ENCODE measurements around the gene SRRM2.
"Not testable (repeated sequence)": the region's sequence is repeated elsewhere in the genome, so short reads cannot be mapped to it uniquely, and the experiment has no call there.

SRRM2 gene

DNA sequence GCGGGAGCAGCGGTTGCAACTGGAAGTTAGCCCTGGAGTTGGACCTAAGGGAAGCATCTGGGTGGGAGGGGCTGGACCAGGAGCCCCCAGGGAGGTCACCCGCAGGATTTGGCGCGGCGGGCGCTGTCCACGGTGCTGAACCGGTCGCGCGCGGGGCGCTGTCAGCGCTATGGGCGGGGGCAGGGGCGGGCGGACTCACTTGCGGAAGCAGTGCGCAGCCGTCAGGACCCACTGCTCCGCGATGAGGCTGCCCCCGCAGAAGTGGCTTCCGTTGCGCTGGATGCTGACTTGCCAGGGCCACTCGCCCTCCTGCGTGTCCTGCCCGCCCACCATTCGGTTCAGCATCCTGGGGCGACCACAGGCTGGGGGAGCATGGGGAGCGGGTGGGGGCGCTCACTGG lies 36.9 kb upstream of the SRRM2 start:
- ATAC-seq: peak; percentile 75 to 81

GRCh38 chr16:2715966-2716885 lies 36.2 kb upstream of the SRRM2 start:
- no peak for ATAC-seq

DNA sequence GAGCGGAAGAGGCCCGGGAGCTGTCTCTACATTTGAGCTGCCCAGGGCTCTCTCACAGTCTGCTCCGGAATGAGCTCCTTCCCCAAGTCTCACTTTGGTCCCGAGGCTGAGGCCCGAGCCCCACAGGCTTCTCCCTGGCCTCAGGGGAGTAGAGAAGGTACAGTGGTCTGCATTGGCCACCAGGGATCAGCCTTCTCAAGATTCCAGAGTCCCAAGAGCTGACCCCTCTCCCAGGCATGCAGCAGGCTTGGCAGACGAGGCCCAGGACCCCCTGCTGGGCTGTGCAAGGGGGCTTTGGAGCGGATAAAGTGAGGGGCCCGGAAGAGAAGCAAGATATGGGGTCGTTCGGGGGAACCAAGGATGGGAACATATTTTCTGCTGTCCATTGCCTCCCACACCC lies 35.5 kb upstream of the SRRM2 start:
- no peak for ATAC-seq

GRCh38 chr16:2717383-2718263 lies 34.8 kb upstream of the SRRM2 start:
- no peak for ATAC-seq

DNA sequence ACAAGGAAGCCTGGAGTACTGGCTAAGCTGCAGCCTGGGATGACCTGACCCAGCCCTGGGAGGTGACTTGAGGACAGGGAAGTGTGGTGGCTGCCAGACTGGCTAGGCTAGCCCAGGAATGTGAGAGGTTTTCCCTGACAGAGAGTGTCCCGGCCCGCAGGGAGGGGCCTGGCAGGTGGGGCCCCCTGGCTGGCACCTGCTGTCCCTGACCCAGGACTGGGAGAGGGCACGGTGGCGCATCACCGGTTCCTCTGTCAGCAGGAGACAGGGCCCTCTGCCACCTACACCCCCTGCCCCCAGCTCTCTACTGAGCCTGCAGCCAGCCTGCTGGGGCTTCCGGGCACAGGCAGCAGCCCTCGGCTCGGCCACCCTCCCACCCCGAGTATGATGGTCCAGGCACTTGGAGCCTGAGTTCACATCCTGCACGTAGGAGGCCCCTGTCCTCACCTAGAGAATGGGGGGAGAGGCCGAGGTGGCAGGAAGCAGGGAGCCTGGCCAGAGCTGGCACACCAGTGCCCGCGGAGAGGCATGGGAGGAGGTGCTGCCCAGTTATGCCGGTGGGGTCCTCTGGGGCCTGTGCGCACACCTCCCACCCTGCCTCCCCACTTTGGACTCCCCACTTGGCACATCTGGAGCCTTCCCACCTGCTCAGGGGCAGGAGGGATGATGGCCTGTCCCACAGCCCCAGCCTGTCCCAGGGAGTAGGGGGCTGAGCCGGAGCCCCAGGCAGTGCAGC lies 32.9 kb upstream of the SRRM2 start:
- no peak for ATAC-seq

- no peak for ATAC-seq
Observed at GRCh38 chr16:2720064-2720457, 32.4 kb upstream of the SRRM2 start, which contains the start of gene PRSS27. Gene PRSS27 (minus strand): TSS chr16:2720224. CDS start chr16:2720160, 64 bp downstream.

- ATAC-seq: peak; percentile 90 to 93
Observed at GRCh38 chr16:2720719-2721633, 31.5 kb upstream of the SRRM2 start.

- ATAC-seq: not testable (repeated sequence)
Observed at GRCh38 chr16:2721634-2722173, 30.7 kb upstream of the SRRM2 start.

GRCh38 chr16:2724088-2724676 lies 28.3 kb upstream of the SRRM2 start:
- ATAC-seq: no peak

DNA sequence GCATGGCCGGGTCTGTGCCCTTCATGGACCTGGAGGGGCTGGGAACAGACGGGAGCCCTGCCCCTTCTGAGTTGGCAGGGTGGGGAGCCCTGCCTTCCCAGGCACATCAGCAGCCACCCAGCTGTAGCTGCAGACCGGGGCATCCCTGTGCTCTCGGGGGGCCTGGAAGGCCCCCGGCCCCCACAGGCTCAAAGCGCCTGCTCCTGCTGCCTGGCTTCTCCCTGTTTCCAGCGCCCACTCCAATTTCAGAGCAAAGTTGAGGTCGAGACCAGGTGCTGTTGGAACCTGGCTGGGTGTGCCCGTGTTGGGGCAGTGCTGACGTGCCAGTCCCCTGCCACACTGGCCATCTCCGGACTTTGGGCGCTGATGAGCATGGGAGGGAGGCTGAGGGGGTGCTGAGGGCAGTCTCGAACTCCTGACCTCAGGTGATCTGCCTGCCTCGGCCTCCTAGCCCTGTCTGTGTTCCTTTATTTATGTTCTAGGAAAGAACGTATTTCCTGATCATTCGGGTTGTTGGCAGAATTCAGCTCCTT lies 27.6 kb upstream of the SRRM2 start:
- ATAC-seq: no peak

DNA sequence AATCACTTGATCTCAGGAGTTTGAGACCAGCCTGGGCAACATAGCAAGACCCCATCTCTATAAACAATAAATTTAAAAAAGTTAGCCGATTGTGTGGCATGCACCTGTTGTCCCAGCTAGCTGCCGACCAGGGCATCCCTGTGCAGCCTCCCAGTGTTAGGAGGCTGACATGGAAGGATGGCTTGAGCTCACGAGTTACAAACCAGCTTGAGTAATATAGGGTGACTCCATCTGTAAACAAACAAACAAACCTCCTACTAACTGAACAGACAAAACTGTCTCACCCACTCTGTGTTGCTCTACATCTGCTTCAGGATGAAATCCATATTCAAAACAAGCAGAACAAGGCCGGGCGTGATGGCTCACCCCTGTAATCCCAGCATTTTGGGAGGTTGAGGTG lies 25.5 kb upstream of the SRRM2 start:
- no peak for ATAC-seq

GRCh38 chr16:2728034-2728433 lies 24.4 kb upstream of the SRRM2 start:
- ATAC-seq: peak in 1 of 2 donors; percentile 51

- ATAC-seq: no peak
Observed at GRCh38 chr16:2734844-2735515, 17.5 kb upstream of the SRRM2 start.

- no peak for ATAC-seq
Observed at GRCh38 chr16:2736476-2737237, 15.8 kb upstream of the SRRM2 start.

DNA sequence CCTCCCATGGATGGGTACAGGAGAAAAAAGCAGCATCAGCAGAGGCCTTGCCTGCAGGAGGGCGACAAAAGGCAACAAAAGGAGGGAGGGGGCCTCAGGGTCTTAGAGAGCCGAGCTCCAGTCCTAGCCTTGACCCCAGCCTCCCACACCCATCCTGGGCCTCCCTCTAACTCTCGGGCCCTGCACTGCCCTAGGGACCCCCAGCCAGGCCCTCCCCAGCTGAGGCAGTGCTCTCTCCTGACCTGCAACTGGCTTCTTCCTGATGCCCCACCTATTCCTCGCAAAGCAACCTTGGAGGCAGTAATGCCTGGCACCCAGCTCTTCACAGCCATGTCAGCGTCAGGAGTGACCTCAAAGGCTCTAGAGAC lies 15.2 kb upstream of the SRRM2 start:
- ATAC-seq: no peak

DNA sequence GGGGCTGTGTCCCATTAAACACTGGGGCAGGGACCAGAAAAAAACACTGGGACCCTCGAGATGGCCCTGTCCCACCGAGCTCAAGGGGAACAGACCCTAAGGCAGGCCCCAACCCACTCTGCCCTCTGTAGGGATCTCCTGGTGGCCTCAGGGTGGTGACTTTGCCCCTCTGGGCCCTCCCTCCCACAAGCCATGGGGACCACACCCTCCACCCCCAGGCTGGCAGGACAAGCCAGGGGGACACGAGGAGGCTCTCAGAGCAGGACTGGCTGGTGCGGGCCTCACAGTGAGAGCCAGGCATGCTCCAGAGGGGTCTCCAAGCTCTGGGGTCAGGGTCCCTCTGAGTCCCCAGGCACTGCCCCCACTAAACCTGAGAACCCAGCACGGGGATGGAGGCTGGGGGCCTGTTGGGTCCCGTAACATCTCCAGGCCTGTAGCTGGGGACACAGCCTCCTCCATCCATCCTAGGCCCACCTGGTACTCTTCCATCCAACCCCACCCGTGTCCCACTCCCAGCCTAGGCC lies 14.5 kb upstream of the SRRM2 start:
- ATAC-seq: no peak

- ATAC-seq: no peak
Observed at GRCh38 chr16:2738615-2739014, 13.8 kb upstream of the SRRM2 start.

DNA sequence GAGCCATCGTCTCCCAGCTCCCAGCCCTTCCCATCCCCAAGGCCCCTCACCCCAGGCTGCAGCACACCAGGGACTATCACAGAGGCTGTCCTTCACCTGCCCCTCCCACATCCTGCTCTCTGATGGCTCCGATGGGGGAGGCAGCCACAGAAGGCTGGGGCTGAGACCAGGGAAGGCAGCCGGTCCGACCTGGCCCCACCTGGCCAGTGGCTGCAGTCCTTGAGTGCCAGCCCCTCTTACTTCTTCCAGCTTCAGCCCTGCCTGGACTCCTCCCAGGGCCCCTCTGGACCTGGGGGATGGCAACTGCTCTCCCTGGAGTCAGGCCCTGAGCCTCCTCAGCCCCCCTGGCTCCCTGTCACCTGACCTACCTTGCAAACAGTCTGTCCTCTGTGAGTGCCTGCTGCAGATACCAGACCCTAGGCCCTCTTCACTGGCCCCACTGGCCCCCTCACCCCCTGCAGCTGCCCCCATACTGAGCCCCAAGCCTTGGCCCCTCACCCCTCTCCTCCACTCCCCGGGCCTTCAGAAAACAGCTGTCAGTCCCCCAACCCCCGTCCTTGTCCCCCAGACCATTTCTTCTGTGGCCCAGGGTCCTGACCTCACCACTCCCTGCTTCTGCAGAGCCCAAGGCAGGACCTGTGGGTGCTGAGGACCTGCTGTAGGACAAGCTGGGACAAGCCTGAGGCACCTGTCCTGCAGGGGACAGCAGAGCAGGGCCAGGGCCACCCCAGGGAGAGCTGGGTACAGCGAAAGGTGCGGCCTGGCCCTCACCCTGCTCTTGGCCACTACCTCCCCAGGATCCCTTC lies 12.6 kb upstream of the SRRM2 start:
- no peak for ATAC-seq
